ENCODE data around the gene SMPD2. TPM values are rescaled to one million over a fixed set of nuclear protein-coding genes. Genes with fewer than 3 reads are reported as not detected.

Gene SMPD2
- total and polyA plus RNA-seq, 2 of the 4 experiments (the other 2 are of a cell fraction), result 7.7 to 9.0 TPM

DNA sequence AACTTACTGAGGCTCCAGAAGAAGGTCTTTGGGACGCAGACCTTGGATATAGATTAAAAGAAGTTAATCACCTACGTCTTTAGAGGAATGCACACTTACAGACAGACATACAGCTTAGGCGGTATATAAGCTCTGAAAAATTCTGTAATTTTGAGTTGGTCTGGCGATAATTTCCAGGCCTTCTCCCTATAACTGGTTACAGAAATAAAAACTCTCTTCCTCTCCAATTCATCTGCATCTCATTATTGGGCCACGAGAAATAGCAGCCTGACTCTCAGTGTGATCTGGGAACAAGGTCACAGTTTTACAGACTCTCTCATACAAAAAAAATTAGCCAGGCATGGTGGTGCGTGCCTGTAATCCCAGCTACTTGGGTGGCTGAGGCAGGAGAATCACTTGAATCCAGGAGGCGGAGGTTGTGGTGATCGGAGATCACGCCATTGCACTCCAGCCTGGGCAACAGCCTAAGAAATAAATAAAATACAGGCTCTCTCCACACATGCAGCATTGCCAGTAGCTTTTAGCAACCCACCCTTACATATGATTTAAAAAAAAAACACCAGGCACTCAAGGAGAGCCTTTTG is 37.8 kb downstream of the SMPD2 start:
- no CpG with 5 or more reads among the region's 9 CpGs for WGBS, 2 experiments (ENCODE audit: extremely low coverage in 2 of 2, insufficient read length in 1 of 2)
- ChIA-PET CTCF (no interaction called here), POLR2A (ENCODE audit: unreplicated experiment) (no interaction called here)
- no peak overlapping the region for H3K4me2 ChIP-seq (ENCODE audit: low read depth, low read length)
- H4K5ac ChIP-seq (ENCODE audit: low read depth, low read length), result no peak overlapping the region
- H2BK15ac ChIP-seq (ENCODE audit: low read depth, low read length), result no peak overlapping the region
- H3K56ac ChIP-seq (ENCODE audit: extremely low read depth, insufficient read depth, low read length), result no peak overlapping the region
- BruUV-seq (replicated peaks), result no TSS peak
- no peak overlapping the region for H2AK9ac ChIP-seq (replicated peaks; ENCODE audit: low read depth, low read length, poor library complexity)
- H3K14ac ChIP-seq (replicated peaks; ENCODE audit: low read depth, low read length), result no peak overlapping the region
- H3K9me3 ChIP-seq (ENCODE audit: control insufficient read depth, insufficient read depth, low read length), result no peaks in the 10 kb centered on the region
- no peak for TF ChIP-seq MAZ (IDR thresholded peaks at IDR 0.05; ENCODE audit: borderline replicate concordance, low read depth, low read length)
- ATAC-seq (ENCODE audit: low read depth) (no peak), DNase-seq (no peak)
- H4K8ac ChIP-seq (ENCODE audit: low read depth in 2 of 2, low read length in 2 of 2), result no peak overlapping the region
- H2BK20ac ChIP-seq (ENCODE audit: low read depth, low read length), result no peak overlapping the region
- peaks cover 7% of the 10 kb centered on the region; the same call in 1 of the 2 replicates for H4K20me1 ChIP-seq (ENCODE audit: insufficient read depth, low read length)
- intact Hi-C loops (cut with micrococcal nuclease), result no loop called here
- H2BK5ac ChIP-seq (ENCODE audit: low read depth, low read length, poor library complexity, severe bottlenecking), result no peak overlapping the region
- no peaks in the 10 kb centered on the region for H3K27me3 ChIP-seq (ENCODE audit: control insufficient read depth, insufficient read depth, low read length)
- H3K4me1 ChIP-seq (ENCODE audit: control insufficient read depth, insufficient read depth, low read length), result peaks cover 7% of the 10 kb centered on the region
- no peak overlapping the region for H4K91ac ChIP-seq (ENCODE audit: insufficient read depth, low read depth, low read length)
- H3K18ac ChIP-seq (ENCODE audit: low read depth, low read length), result no peak overlapping the region
- H2AFZ ChIP-seq (replicated peaks; ENCODE audit: low read length, poor library complexity), result no peak overlapping the region
- H2AK5ac ChIP-seq (ENCODE audit: low read depth, low read length), result no peak overlapping the region
- H2BK120ac ChIP-seq (ENCODE audit: low read depth, low read length), result no peak overlapping the region
- in situ Hi-C loops (cut with MboI; ENCODE audit: low sequenced_read_pairs), result no loop called here
- H3K4me3 ChIP-seq (ENCODE audit: insufficient read depth, low read depth, low read length), result no peak overlapping the region
- H3K4ac ChIP-seq (ENCODE audit: low read depth, low read length), result no peak overlapping the region
- dilution Hi-C loops (cut with HindIII; ENCODE audit: low sequenced_read_pairs, unreplicated experiment), result no loop called here
- no peak overlapping the region for H3K27ac ChIP-seq (ENCODE audit: insufficient read depth, low read length)
- H3K79me1 ChIP-seq (ENCODE audit: low read depth in 1 of 2, low read length in 2 of 2), result peaks cover 47 to 60% of the 10 kb centered on the region in 2 experiments
- peaks cover 8% of the 10 kb centered on the region for H3K9me1 ChIP-seq (ENCODE audit: insufficient read depth, low read length)
- H3K36me3 ChIP-seq (ENCODE audit: control insufficient read depth, insufficient read depth, low read length), result peaks cover 25% of the 10 kb centered on the region
- no peak overlapping the region for H3K9ac ChIP-seq (ENCODE audit: low read depth, low read length)
- H3K23ac ChIP-seq (ENCODE audit: low read depth, low read length), result no peak overlapping the region

Data from IMR-90 (cell line).